GM21447 (cell line): ENCODE results near the gene EFNB1.

ENCODE experiments used
- ATAC-seq: cut with Tn5 transposase; IDR thresholded peaks from one replicate; pipeline ENCODE4 v1.9.1; 2021; ENCODE audit not compliant: unreplicated experiment

EFNB1 gene

GRCh38 chrX:68842781-68843581 lies 14.2 kb downstream of the EFNB1 start:
- ATAC-seq: no peak

GRCh38 chrX:68843992-68844391 lies 15.2 kb downstream of the EFNB1 start:
- ATAC-seq: no peak

GRCh38 chrX:68844581-68844980 lies 15.8 kb downstream of the EFNB1 start:
- no peak for ATAC-seq

GRCh38 chrX:68846536-68846935 lies 17.7 kb downstream of the EFNB1 start:
- no peak for ATAC-seq

GRCh38 chrX:68847172-68847571 lies 18.4 kb downstream of the EFNB1 start:
- no peak for ATAC-seq

- no peak for ATAC-seq
These were observed 19.5 kb downstream of the EFNB1 start for GRCh38 chrX:68848189-68848940.

GRCh38 chrX:68851082-68851481 lies 22.3 kb downstream of the EFNB1 start:
- ATAC-seq: no peak

- no peak for ATAC-seq
These were observed 23.2 kb downstream of the EFNB1 start for GRCh38 chrX:68852046-68852445.

- ATAC-seq: no peak
These were observed 24.9 kb downstream of the EFNB1 start for GRCh38 chrX:68853665-68854251.

GRCh38 chrX:68865300-68865699 lies 36.5 kb downstream of the EFNB1 start:
- ATAC-seq: no peak

- ATAC-seq: no peak
These were observed 37.1 kb downstream of the EFNB1 start for GRCh38 chrX:68865926-68866325.

- no peak for ATAC-seq
These were observed 38.8 kb downstream of the EFNB1 start for GRCh38 chrX:68867458-68868112.

- no peak for ATAC-seq
These were observed 39.5 kb downstream of the EFNB1 start for GRCh38 chrX:68868316-68868715.

GRCh38 chrX:68868902-68869800 lies 40.3 kb downstream of the EFNB1 start:
- ATAC-seq: no peak

- no peak for ATAC-seq
These were observed 41.5 kb downstream of the EFNB1 start for GRCh38 chrX:68870357-68870756.

GRCh38 chrX:68872171-68872570 lies 43.4 kb downstream of the EFNB1 start:
- ATAC-seq: no peak

GRCh38 chrX:68874076-68874475 lies 45.3 kb downstream of the EFNB1 start:
- ATAC-seq: no peak

GRCh38 chrX:68876731-68877130 lies 47.9 kb downstream of the EFNB1 start:
- ATAC-seq: no peak

- ATAC-seq: no peak
These were observed 48.8 kb downstream of the EFNB1 start for GRCh38 chrX:68877606-68878005.

- ATAC-seq: no peak
These were observed 50.3 kb downstream of the EFNB1 start for GRCh38 chrX:68878977-68879645.
